ENCODE measurements around the gene HAPLN2.

GRCh38 chr1:156644146-156644545 lies 24.9 kb downstream of the HAPLN2 start:
- TF ChIP-seq CTCF (IDR thresholded peaks at IDR 0.05), result no peak
- TF ChIP-seq ZFX (IDR thresholded peaks at IDR 0.05; ENCODE audit: borderline replicate concordance), result no peak

All from 22Rv1 (cell line).